Sigmoid colon (tissue), 4 donors: ENCODE data around the gene HTR1E.

ENCODE experiments used
- CTCF ChIP-seq, 4 experiments: fragments of 450-650 bp in 3 of 4; fragments of 200-600 bp in 1 of 4; IDR thresholded peaks; one replicate each; pipeline ENCODE4 v1.5.1; 2016 to 2019; ENCODE audit warnings: antibody characterized with exemption in 4 of 4, mild to moderate bottlenecking in 3 of 4, moderate library complexity in 2 of 4
- POLR2AphosphoS5 ChIP-seq, 4 donors: sonication (generic); formaldehyde crosslinking; IDR thresholded peaks; one replicate each; pipeline ENCODE4 v1.6.1; 2017; ENCODE audit warnings: antibody characterized with exemption in 4 of 4

GRCh38 chr6:86952991-86953390 lies 15.7 kb downstream of the HTR1E start:
- no peak for TF ChIP-seq POLR2AphosphoS5 (IDR thresholded peaks at IDR 0.05)
- TF ChIP-seq CTCF (IDR thresholded peaks at IDR 0.05), result no peak
